ENCODE measurements around the gene YOD1. TPM values are rescaled to one million over a fixed set of nuclear protein-coding genes. Genes with fewer than 3 reads are reported as not detected.

Gene YOD1
- total and polyA plus RNA-seq, 7 donors: 1.2 to 7.8 (median 5.2) TPM

- 28 to 31% methylated on average over 2 of the region's 2 CpGs for WGBS, 2 donors
- Histone ChIP-seq H3K4me3 (no peak overlapping the region), H3K36me3 (peaks cover 0 to 4% (median 0%) of the 10 kb centered on the region in 4 donors), H3K9me3 (no peaks in the 10 kb centered on the region), H3K4me1 (peaks cover 0 to 23% (median 19%) of the 10 kb centered on the region in 4 donors), H3K27ac (peak overlapping the region in 3 of 4 donors; percentile 3 to 95 (median 89)), H3K27me3 (no peaks in the 10 kb centered on the region)
- TF ChIP-seq POLR2A (IDR thresholded peaks at IDR 0.05) (no peak), POLR2AphosphoS5 (IDR thresholded peaks at IDR 0.05) (no peak)
- TF ChIP-seq, protein P1, sequence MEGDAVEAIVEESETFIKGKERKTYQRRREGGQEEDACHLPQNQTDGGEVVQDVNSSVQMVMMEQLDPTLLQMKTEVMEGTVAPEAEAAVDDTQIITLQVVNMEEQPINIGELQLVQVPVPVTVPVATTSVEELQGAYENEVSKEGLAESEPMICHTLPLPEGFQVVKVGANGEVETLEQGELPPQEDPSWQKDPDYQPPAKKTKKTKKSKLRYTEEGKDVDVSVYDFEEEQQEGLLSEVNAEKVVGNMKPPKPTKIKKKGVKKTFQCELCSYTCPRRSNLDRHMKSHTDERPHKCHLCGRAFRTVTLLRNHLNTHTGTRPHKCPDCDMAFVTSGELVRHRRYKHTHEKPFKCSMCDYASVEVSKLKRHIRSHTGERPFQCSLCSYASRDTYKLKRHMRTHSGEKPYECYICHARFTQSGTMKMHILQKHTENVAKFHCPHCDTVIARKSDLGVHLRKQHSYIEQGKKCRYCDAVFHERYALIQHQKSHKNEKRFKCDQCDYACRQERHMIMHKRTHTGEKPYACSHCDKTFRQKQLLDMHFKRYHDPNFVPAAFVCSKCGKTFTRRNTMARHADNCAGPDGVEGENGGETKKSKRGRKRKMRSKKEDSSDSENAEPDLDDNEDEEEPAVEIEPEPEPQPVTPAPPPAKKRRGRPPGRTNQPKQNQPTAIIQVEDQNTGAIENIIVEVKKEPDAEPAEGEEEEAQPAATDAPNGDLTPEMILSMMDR (IDR thresholded peaks at IDR 0.05): no peak
- no peak for DNase-seq
- intact Hi-C loops (cut with DNase I): loop anchor here (2.0 to 5.0 kb wide), 4 partner anchors 22 to 903 kb away; partner anchors contain the start of genes CD46 and DYRK3
These were observed 3.5 kb upstream of the YOD1 start for GRCh38 chr1:207054491-207054890.

DNA sequence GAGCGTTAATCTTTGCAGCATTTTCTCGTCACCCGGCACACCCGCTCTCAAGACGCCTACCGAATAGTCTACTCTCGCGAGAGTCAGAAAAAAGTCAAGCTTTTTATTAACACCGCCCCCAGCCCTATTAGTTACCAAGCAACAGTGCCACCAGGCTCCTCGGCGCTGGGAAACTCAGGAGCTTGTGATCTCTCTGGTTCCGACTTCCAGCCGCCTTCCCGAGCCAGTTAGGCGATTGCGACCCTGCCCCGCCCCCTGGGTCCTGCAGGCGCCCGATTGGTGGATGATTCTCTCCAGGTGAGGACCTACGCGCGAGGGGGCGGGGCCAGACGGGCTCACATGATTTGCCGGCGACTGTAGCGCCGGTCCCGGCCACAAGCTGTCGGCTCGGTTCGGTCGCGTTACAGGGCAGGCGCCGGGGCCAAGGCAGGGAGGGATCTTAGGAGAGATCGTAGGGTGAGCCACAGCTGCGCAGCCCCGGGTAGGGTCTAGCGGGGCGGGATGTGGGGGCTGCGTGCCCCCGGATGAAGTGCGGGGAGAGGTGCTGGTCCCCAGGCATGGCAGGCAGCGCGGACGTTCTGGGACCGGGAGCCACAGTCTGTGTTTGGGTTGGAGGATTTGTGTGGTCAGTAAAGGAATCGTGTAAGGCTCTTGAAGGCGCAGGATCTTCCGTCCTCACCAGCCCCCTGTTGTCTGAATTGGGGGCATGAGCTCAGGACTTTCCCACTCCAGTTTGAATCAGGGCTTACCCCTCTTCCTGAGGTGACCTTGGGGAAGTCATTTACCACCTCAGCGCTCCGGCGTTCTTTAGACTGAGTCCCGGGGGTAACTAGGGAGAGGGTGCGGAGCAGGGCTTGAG is 2.1 kb upstream of the YOD1 start, which contains the start of gene PFKFB2:
Gene PFKFB2 (plus strand): TSS at position 365 of the 859 bp plus-strand sequence. CDS start 1,443 bp downstream, outside the sequence.
- Histone ChIP-seq H3K27ac (peak within 1 kb of the TSS; percentile 87 to 95 (median 90)), H3K27me3 (no peaks in the 10 kb centered on the region), H3K36me3 (peaks cover 7 to 16% (median 9%) of the 10 kb centered on the region in 4 donors), H3K9me3 (no peaks in the 10 kb centered on the region), H3K4me1 (peaks cover 0 to 32% (median 30%) of the 10 kb centered on the region in 4 donors), H3K4me3 (peak within 1 kb of the TSS; percentile 48 to 66 (median 59))
- TF ChIP-seq POLR2AphosphoS5 (IDR thresholded peaks at IDR 0.05): peak; percentile 85 to 96 (median 88)
- TF ChIP-seq EP300 (IDR thresholded peaks at IDR 0.05): no peak
- peak; percentile 62 to 88 for TF ChIP-seq POLR2A (IDR thresholded peaks at IDR 0.05)
- TF ChIP-seq, protein P1 (IDR thresholded peaks at IDR 0.05): peak in 3 of 4 experiments; percentile 12 to 51 (median 42)
- intact Hi-C loops (cut with DNase I): loop anchor here (2.0 to 5.0 kb wide), 4 partner anchors 268 to 904 kb away; partner anchors contain the start of genes CD46, CD55 and DYRK3
- 1 to 5% methylated on average over 56 of the region's 56 CpGs for WGBS, 2 donors
- DNase-seq: peak; percentile 98

- intact Hi-C loops (cut with DNase I): loop anchor here (1.0 to 5.0 kb wide), 4 partner anchors 28 to 907 kb away; partner anchors contain the start of genes CD46 and DYRK3
- Histone ChIP-seq H3K9me3 (no peaks in the 10 kb centered on the region), H3K4me3 (peak overlapping the region; percentile 76 to 92 (median 90)), H3K27ac (peak overlapping the region; percentile 86 to 95 (median 90)), H3K27me3 (no peaks in the 10 kb centered on the region), H3K4me1 (peaks cover 0 to 56% (median 50%) of the 10 kb centered on the region in 4 donors), H3K36me3 (peaks cover 7 to 28% (median 9%) of the 10 kb centered on the region in 4 donors)
- DNase-seq: peak; percentile 95
- TF ChIP-seq POLR2AphosphoS5 (IDR thresholded peaks at IDR 0.05) (peak; percentile 25 to 70 (median 64)), EP300 (IDR thresholded peaks at IDR 0.05) (peak in 1 of 4 donors; percentile 1), POLR2A (IDR thresholded peaks at IDR 0.05) (peak; percentile 19 to 27)
- TF ChIP-seq, protein P1 (IDR thresholded peaks at IDR 0.05): peak in 1 of 4 experiments; percentile 5
- 1% methylated on average over 47 of the region's 47 CpGs for WGBS, 2 donors
These were observed 373 bp downstream of the YOD1 start for GRCh38 chr1:207050480-207051190.

DNA sequence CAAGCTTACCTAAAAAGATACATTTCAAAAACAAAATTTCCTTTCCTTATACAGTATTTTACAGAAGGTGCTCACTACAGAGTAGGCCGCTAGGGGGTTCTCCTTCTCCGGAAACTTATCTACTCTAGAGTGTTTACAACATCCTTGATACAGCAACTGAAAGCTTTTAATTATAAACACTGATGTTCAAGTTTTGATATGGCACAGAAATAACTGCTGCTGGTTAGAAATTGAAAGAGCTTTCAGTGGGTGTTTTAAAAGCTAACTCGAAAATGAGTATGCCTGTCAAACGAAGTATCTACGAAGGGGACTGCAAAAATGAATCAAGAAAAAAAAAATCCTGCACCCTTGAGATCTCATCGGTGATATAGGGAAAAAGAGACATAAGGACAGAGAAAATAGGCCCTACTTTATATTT is 1.0 kb downstream of the YOD1 start:
- Histone ChIP-seq H3K27ac (peak overlapping the region; percentile 86 to 95 (median 90)), H3K4me1 (peaks cover 0 to 62% (median 56%) of the 10 kb centered on the region in 4 donors), H3K27me3 (no peaks in the 10 kb centered on the region), H3K36me3 (peaks cover 7 to 28% (median 9%) of the 10 kb centered on the region in 4 donors), H3K9me3 (no peaks in the 10 kb centered on the region), H3K4me3 (peak overlapping the region; percentile 76 to 92 (median 90))
- TF ChIP-seq EP300 (IDR thresholded peaks at IDR 0.05): no peak
- TF ChIP-seq POLR2A (IDR thresholded peaks at IDR 0.05): no peak
- TF ChIP-seq, protein P1 (IDR thresholded peaks at IDR 0.05): peak; percentile 38 to 74 (median 68)
- TF ChIP-seq POLR2AphosphoS5 (IDR thresholded peaks at IDR 0.05): no peak
- intact Hi-C loops (cut with DNase I): loop anchor here (1.0 to 5.0 kb wide), 4 partner anchors 28 to 907 kb away; partner anchors contain the start of genes CD46 and DYRK3
- 0 to 1% methylated on average over 6 of the region's 6 CpGs for WGBS, 2 donors
- no peak for DNase-seq

All from sigmoid colon (tissue), 7 donors.